ENCODE data around the gene MDM4.
A peak's percentile ranks its signal among the peaks of the same experiment; 100 is the strongest.

GRCh38 chr1:204503122-204503912 lies 12.9 kb upstream of the MDM4 start:
- TF ChIP-seq POLR2A (IDR thresholded peaks at IDR 0.05) (no peak), CTCF (IDR thresholded peaks at IDR 0.05) (peak; percentile 57 to 92 (median 83))

All from body of pancreas (tissue), 4 donors.